Activated B cell treated with CpG ODN at 0.5 μM for 24 hours (primary cell): ENCODE measurements around the gene SUSD2. TPM values are rescaled to one million over a fixed set of nuclear protein-coding genes. Genes with fewer than 3 reads are reported as not detected.

Source experiments
- ATAC-seq: fragments of 200-7000 bp; cut with Tn5 transposase; one replicate; pipeline ENCODE4 v1.10.0; 2021; ENCODE audit warnings: low read depth, mild to moderate bottlenecking, moderate library complexity
- CTCF ChIA-PET: fragments of 350-600 bp; sonication (Branson Sonifier 250); formaldehyde crosslinking; loops from one replicate; lab custom pipeline; 2021; ENCODE audit warnings: antibody characterized with exemption; lab: Charles Lee
- POLR2A ChIA-PET: fragments of 350-600 bp; sonication (Branson Sonifier 250); formaldehyde crosslinking; loops from one replicate; lab custom pipeline; 2021; ENCODE audit warnings: antibody characterized with exemption; lab: Charles Lee
- DNase-seq: peaks from one replicate; pipeline ENCODE4 v3.0.0; 2022
- H3K27ac Mint-ChIP-seq: one replicate; pipeline ENCODE4 v1.8.0; 2020; ENCODE audit warnings: mixed read lengths
- H3K27me3 Mint-ChIP-seq: one replicate; pipeline ENCODE4 v1.8.0; 2021; ENCODE audit warnings: mixed read lengths
- H3K36me3 Mint-ChIP-seq: one replicate; pipeline ENCODE4 v1.8.0; 2021; ENCODE audit warnings: low read depth, mixed read lengths
- H3K4me1 Mint-ChIP-seq: one replicate; pipeline ENCODE4 v1.8.0; 2021; ENCODE audit warnings: mixed read lengths
- H3K4me3 Mint-ChIP-seq: one replicate; pipeline ENCODE4 v1.8.0; 2020; ENCODE audit warnings: mild to moderate bottlenecking, mixed read lengths
- H3K9me3 Mint-ChIP-seq: one replicate; pipeline ENCODE4 v1.8.0; 2020; ENCODE audit warnings: mixed read lengths
- CTCF ChIP-seq: fragments of 200-600 bp; IDR thresholded peaks from one replicate; pipeline ENCODE4 v1.8.0; 2022; ENCODE audit warnings: antibody characterized with exemption, mild to moderate bottlenecking
- intact Hi-C: fragments of 100-400 bp; cut with micrococcal nuclease; formaldehyde crosslinking; loops from one replicate; pipeline ENCODE4 v1.15.1; 2024
- total RNA-seq: library from RNA; stranded (reverse); gene quantifications from 2 replicates; pipeline ENCODE4 v1.2.3, GENCODE V29; 2022

SUSD2 gene
- total RNA-seq, 1 donor from 2014 or later = 0.93 TPM

GRCh38 chr22:24170632-24171031 is 10.7 kb upstream of the SUSD2 start:
- TF ChIP-seq CTCF = no peak
- no peak overlapping the region for H3K27ac Mint-ChIP-seq
- no peak overlapping the region for H3K4me3 Mint-ChIP-seq
- intact Hi-C loops = loop anchor here (10.0 kb wide), 2 partner anchors 186 to 216 kb away; partner anchors contain the start of gene GSTT2
- no peaks in the 10 kb centered on the region for H3K27me3 Mint-ChIP-seq
- DNase-seq (no peak), ATAC-seq (no peak)
- POLR2A ChIA-PET = no interaction called here
- no peaks in the 10 kb centered on the region for H3K9me3 Mint-ChIP-seq
- CTCF ChIA-PET = no interaction called here
- H3K36me3 Mint-ChIP-seq = peaks cover 65% of the 10 kb centered on the region
- H3K4me1 Mint-ChIP-seq = no peaks in the 10 kb centered on the region

GRCh38 chr22:24171822-24172221 is 9.5 kb upstream of the SUSD2 start:
- intact Hi-C loops = loop anchor here (10.0 kb wide), 2 partner anchors 187 to 217 kb away; partner anchors contain the start of gene GSTT2
- no peak for DNase-seq
- Mint-ChIP-seq H3K4me1 (no peaks in the 10 kb centered on the region), H3K27me3 (no peaks in the 10 kb centered on the region), H3K4me3 (no peak overlapping the region), H3K27ac (no peak overlapping the region), H3K9me3 (no peaks in the 10 kb centered on the region), H3K36me3 (peaks cover 67% of the 10 kb centered on the region)
- POLR2A ChIA-PET = no interaction called here
- CTCF ChIA-PET = no interaction called here
- no peak for TF ChIP-seq CTCF
- ATAC-seq = no peak

- H3K27me3 Mint-ChIP-seq = no peaks in the 10 kb centered on the region
- TF ChIP-seq CTCF = peak; percentile 32
- ChIA-PET POLR2A (interaction anchor here (0.6 to 1.0 kb wide), 3 partner anchors 19 to 21 kb away, joined by 3 read pairs; no protein-coding TSS in a partner anchor), CTCF (interaction anchor here (0.8 to 3.5 kb wide), 13 partner anchors 9 to 219 kb away, joined by 3 to 40 read pairs (median 6); no protein-coding TSS in a partner anchor)
- ATAC-seq = peak; percentile 66
- H3K9me3 Mint-ChIP-seq = no peaks in the 10 kb centered on the region
- peaks cover 55% of the 10 kb centered on the region for H3K36me3 Mint-ChIP-seq
- H3K4me1 Mint-ChIP-seq = no peaks in the 10 kb centered on the region
- intact Hi-C loops = loop anchor here (1.0 to 10.0 kb wide), 6 partner anchors 18 to 220 kb away; partner anchors contain the start of gene GSTT2
- no peak overlapping the region for H3K4me3 Mint-ChIP-seq
- peak; percentile 53 for DNase-seq
- no peak overlapping the region for H3K27ac Mint-ChIP-seq
Measured at GRCh38 chr22:24175160-24175808, 6.0 kb upstream of the SUSD2 start.

GRCh38 chr22:24176040-24176439 is 5.2 kb upstream of the SUSD2 start:
- H3K9me3 Mint-ChIP-seq = no peaks in the 10 kb centered on the region
- H3K4me1 Mint-ChIP-seq = no peaks in the 10 kb centered on the region
- ChIA-PET CTCF (interaction anchor here (1.4 to 3.5 kb wide), 4 partner anchors 19 to 220 kb away, joined by 4 to 40 read pairs (median 16); no protein-coding TSS in a partner anchor), POLR2A (no interaction called here)
- TF ChIP-seq CTCF = no peak
- peaks cover 53% of the 10 kb centered on the region for H3K36me3 Mint-ChIP-seq
- intact Hi-C loops = loop anchor here (10.0 kb wide), 2 partner anchors 191 to 221 kb away; partner anchors contain the start of gene GSTT2
- H3K27me3 Mint-ChIP-seq = no peaks in the 10 kb centered on the region
- no peak overlapping the region for H3K27ac Mint-ChIP-seq
- DNase-seq (no peak), ATAC-seq (no peak)
- H3K4me3 Mint-ChIP-seq = no peak overlapping the region

GRCh38 chr22:24176630-24177029 is 4.7 kb upstream of the SUSD2 start:
- ATAC-seq = no peak
- H3K4me1 Mint-ChIP-seq = no peaks in the 10 kb centered on the region
- no peak overlapping the region for H3K27ac Mint-ChIP-seq
- POLR2A ChIA-PET = no interaction called here
- CTCF ChIA-PET = interaction anchor here (1.4 to 3.5 kb wide), 3 partner anchors 19 to 43 kb away, joined by 6 to 40 read pairs (median 12); no protein-coding TSS in a partner anchor
- TF ChIP-seq CTCF = no peak
- no peak for DNase-seq
- H3K9me3 Mint-ChIP-seq = no peaks in the 10 kb centered on the region
- no peaks in the 10 kb centered on the region for H3K27me3 Mint-ChIP-seq
- H3K4me3 Mint-ChIP-seq = no peak overlapping the region
- peaks cover 47% of the 10 kb centered on the region for H3K36me3 Mint-ChIP-seq
- intact Hi-C loops = loop anchor here (10.0 kb wide), 2 partner anchors 192 to 222 kb away; partner anchors contain the start of gene GSTT2
